IMR-90 (cell line): ENCODE data around the gene FRY.

ENCODE experiments used
- CTCF ChIP-seq: conservative IDR thresholded peaks from 2 replicates; pipeline ENCODE4 v1.5.1; 2012; ENCODE audit warnings: mild to moderate bottlenecking, low read depth, low read length, improper control_type of control experiment
- POLR2A ChIP-seq: IDR thresholded peaks from 2 replicates; pipeline ENCODE4 v1.6.1; 2012; ENCODE audit warnings: mild to moderate bottlenecking, low read depth, low read length
- RAD21 ChIP-seq: IDR thresholded peaks from 2 replicates; pipeline ENCODE4 v1.6.1; 2012; ENCODE audit warnings: low read length, improper control_type of control experiment

GRCh38 chr13:32314271-32315237 lies 283.0 kb downstream of the FRY start:
- no peak for TF ChIP-seq CTCF
- TF ChIP-seq POLR2A: no peak
- no peak for TF ChIP-seq RAD21
